GM12874 (cell line): ENCODE results near the gene ZBTB33.

Experiments used
- CTCF ChIP-seq: IDR thresholded peaks from 2 replicates; pipeline ENCODE4 v1.5.1; 2011; ENCODE audit warnings: low read depth, mild to moderate bottlenecking, control low read depth, low read length, moderate library complexity; ENCODE audit not compliant: insufficient read depth

ZBTB33 gene

GRCh38 chrX:120224388-120224787, 26.2 kb upstream of the ZBTB33 start:
- TF ChIP-seq CTCF: no peak

- no peak for TF ChIP-seq CTCF
These were observed 22.3 kb upstream of the ZBTB33 start for GRCh38 chrX:120228187-120228908.

- TF ChIP-seq CTCF: no peak
These were observed 15.3 kb upstream of the ZBTB33 start for GRCh38 chrX:120235284-120235683.

GRCh38 chrX:120236687-120237479, 13.7 kb upstream of the ZBTB33 start:
- no peak for TF ChIP-seq CTCF

- TF ChIP-seq CTCF: no peak
These were observed 11.7 kb upstream of the ZBTB33 start for GRCh38 chrX:120238933-120239332.

- TF ChIP-seq CTCF: no peak
These were observed 7.8 kb upstream of the ZBTB33 start for GRCh38 chrX:120242813-120243212.

- no peak for TF ChIP-seq CTCF
These were observed 6.2 kb upstream of the ZBTB33 start for GRCh38 chrX:120244395-120244734.
